NOMO-1 treated with DMSO at 0.1 percent for 48 hours (cell line): ENCODE data around the gene WIPI1.

Experiments
- DNase-seq: peaks from one replicate; lab custom pipeline; 2025; ENCODE audit not compliant: unreplicated experiment; lab: John Stamatoyannopoulos, UW

Gene WIPI1

DNA sequence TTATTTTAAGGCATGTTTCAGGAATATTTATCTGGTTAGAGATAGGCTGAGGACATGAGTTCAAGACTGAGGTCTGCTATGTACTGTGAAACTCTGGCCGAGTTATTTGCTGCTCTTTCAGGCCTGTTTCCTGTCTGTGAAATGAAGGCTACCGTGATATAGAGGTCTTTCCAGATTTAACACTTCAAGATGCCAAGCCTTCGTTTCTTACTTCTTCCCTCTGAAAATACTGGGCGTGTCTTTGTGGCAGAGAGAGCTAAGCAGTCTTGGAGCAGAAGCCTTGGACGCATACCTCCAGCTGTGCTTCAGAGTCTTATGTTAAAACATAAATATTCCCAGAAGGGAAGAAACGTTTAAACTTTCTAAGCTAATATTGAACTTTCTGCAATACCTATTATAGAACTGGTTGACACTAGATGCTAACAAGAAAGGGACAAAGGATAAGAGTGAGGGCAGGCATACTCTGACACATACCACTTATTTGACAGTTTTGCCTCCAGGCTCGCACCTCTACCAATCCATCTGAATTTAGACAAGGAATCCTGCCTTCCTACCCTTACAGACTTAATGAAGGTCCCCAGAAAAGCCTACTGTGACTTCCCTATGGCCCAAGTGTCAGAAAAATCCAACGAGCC, 17.5 kb downstream of the WIPI1 start:
- no peak for DNase-seq

DNA sequence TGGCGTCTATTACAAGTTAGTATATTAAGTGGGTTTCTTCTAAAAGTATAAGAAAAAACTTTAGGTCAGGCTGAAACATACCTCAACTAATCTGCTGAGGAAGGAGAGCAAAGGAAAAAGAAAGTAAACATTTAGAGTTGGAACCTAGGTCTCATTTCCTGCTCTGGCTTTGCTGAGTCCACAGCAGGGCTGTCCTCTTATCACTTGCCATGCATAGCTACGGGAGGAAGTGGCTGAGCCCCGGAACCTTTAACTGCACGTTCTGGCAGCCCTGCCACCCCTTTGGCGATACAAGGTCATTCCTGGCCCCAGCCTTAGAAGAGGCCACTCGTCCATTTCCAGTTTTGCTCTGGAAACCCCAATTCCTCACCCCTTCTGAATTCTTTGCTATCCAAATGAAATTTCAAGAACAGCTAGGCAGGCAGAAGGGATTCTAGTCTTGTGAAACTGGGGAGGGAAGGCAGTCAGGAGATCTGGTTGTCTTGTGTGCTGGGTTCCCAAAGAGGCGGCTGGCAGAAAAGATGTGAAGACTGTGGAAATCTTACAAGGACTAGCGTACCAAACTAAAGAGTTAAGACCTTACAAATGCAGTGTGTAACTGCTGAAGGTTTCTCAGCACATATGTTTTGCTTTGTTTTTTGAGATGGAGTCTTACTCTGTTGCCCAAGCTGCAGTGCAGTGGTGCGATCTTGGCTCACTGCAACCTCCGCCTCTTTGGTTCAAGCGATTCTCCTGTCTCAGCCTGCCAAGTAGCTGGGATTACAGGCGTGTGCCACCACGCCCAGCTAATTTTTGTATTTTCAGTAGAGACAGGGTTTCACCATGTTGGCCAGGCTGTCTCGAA, 19.1 kb downstream of the WIPI1 start:
- DNase-seq = peak; percentile 31

DNA sequence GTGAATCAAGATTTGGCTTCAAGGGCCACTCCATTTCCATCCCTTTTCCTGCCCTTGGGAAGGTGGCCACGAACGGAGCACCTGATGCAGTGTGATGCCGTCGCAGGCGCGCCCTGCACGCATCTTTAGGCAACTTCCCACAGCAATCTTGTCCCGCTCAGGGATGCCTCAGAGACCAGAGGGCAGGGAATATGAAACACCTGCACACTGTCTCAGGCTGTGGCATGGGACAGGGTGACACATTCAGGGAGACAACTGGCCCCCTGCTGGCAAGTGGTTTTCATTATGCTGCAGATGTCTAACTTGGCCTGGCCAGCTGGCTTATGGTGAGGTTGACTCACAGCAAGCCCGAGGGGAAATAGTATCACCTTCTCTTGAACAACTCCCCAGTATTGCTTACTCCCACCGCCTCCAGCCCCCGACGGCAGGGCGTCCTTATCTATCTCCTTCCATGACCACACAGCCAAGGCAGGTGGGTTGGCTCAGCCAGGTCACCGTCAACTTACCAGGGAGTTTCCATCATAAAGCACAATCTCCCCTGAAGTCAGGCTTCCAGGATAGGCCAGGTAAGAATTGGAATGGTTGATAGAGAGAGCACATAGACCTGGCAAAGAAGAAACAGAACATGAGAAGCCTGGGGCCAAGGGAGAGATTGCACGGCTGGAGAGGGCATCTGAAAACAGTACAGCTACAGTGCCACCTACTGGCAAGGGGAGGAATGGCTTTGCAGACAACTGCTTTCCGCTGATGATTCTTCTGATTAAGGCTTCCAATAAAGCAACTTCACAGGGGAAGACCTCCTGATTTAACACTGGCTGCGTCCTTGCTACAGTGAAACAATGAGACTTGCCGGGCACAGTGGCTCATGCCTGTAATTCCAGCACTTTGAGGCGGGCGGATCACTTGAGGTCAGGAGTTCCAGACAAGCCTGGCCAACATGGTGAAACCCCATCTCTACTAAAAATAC, 21.1 kb downstream of the WIPI1 start:
- DNase-seq = peak; percentile 80

DNA sequence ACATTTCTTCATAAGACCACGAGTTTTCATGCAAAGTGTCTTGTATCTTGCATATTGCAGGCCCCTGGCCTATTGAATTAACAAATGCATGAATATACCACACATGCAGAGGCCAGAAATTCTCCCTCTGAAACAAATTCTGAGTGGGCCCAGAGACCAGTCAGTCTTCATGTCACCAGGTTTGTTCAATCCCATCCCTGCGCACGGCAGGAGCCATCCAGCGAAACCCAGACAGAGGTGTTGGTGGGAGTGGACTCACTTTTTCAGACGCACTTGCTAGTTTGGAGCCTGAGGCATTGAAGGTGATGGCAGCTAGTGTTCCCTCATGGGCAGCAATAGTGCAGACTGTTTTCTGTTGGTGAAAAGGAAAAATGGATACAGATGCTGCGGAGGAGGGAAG, 21.9 kb downstream of the WIPI1 start:
- no peak for DNase-seq

DNA sequence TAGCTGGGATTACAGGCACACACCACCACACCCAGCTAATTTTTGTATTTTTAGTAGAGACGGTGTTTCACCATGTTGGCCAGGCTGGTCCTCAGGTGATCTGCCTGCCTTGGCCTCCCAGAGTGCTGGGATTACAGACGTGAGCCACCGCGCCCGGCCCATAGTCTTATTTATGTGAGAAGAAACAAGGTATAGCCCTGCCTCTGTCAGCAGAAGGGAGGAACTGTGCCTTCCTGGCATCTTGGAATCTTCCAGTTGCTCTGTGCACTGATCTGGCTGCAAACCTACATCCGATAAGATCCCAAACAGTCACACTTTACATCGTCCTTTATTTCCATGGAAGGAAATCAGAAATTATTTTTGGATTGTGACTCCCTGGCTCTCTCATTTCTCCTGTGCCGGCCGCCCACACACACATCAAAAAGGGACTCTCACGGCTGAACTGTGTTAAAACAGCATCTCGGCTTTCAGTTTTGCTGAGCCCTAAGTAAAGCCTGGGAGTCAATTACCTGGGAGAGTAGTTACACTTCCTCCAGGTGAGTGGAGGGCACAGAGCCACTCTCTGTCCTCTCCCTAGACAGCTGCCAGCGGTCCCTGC, 23.3 kb downstream of the WIPI1 start:
- DNase-seq = no peak

DNA sequence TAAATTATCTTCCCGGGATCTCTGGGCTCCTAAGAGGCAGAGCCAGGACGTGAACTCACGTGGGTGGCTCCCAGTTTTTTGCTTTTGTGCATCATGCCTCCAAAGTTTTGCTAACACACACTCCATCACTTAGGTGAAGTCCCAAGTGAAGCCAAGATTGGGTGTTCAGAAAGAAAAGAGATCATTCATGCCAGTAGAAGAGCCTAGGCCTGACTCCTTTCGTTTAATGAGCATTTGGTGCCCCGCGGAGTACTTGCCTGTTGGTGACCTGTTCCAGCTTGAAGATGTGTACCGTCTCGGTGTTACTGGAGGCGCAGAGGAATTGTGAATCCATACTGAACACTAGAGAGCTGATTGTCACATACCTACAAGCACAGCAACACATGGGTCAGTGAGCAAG, 24.1 kb downstream of the WIPI1 start:
- DNase-seq = no peak

DNA sequence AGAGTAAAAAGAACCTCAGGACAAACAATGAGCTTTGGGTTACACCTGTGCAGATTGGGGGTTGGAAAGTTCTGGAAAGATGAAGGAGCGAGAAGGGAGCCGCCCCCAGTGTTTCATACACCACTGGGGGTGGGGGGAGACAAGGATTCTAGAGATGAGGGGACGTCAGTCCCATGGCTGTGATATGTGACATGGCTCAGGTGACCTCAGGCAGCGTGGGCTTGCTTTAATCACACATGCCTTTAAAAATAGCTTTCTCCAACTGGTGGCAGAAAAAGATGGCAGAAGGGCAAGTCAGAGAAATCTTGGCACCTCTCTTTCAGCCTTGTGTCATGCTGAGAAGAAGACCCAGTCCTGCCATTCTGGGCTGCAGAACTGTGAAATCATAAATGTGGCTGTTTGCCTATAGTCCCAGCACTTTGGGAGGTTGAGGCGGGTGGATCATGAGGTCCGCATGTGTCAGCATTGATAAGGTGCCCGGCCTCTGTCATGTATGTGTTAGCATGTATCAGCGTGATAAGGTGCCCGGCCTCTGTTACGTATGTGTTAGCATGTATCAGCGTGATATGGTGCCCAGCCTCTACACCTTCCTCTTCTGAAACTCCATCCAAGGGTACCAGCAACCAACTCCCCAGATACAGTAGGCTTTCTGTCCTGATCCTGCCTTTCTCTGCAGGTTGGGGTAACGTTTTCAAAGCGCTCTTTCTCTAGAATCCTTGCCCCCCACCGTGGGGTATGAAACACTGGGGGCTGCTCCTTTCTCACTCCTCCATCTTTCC, 25.0 kb downstream of the WIPI1 start:
- no peak for DNase-seq

DNA sequence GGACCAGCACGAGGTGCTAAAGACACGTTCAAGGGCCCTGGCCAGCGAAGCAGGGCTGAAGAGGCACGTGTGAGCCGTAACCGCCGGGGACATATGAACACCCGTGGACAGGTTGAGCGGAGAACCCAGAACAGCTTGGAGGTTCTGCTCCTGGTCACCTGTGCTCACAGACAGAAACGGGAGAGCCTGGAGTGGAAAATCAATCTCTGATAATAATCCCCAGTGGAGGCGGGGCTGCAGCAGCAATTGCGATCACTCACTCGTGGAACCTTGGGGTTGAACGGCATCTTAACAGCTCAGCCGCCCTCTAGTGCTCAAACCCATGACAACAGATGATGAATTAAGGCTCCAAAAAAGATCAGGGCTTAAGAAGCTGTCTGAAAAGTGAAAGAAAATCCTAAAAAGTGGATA, 25.6 kb downstream of the WIPI1 start:
- DNase-seq = peak; percentile 42

DNA sequence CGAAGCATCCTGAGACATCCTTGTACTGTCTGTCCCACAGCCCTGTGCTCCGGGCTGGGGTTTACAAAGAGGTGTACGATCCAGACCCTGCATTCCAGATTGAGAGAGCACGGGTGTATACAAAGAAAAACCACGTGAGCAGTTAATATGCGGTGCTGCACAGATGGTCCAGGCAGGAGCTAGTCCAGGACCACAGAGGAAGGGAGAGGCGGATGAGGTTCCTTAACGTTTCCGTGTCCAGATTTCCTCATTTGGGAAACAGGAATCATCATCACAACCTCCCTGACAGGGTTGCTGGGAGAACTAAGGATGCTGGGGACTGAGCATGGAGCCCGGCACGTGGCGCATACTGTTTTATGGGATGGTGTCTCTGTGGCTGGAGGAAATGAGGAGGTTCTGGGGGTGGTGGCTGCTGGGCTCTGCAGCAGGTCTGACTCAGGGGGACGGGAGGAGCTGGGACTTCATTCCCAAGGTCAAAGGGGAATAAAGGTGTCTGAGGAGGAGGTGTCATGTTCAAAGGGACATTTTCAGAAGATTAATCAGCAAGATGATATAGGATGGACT, 26.2 kb downstream of the WIPI1 start:
- no peak for DNase-seq

DNA sequence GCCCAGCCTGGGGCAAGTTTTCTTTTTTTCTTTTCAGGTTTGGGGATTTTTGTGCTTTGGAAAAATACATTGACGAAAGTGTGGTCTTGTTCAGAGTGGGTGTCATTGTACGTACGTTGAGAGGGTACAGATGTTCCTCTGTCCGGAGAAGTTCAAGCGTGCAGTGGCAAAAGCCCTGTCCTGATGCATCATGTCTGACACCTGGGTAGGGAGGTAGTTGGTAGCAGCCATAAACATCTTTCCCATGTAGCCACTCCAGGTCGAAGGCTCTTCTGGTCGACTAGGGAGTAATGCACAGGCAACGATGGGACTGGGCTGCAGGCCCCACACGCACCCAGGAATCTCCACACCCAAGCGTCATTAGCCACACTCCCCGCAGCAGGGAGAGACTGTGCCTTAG, 27.4 kb downstream of the WIPI1 start:
- no peak for DNase-seq

DNA sequence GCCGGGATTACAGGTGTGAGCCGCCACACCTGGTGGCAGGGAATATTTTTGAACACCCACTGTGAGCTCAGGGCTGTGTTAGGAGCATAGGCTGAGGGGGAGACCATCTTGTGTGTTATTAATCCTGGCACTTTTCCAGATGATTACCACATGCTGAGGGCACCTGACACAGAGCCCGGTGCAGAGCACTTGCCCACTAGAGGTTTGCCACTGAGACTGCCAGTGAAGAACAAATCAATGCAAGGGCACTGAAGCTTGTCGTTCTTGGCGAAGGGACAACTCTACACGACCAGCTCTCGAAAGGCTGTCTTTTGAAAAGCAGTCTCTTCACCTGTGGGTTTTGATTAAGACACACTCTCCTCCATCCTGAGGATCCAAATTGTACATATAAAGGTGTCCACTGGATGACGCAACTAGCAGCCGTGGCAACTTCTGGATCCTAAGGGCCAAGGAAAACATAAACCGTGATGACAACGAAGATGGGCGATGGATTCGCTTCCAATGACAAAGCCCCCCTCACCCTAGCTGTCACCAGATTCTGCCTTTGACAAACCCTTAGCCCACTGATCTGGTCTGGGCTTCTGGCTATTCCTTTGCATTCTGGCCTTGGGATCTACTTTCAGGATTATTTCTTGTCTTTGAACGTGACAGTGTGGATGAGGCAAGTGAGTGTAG, 28.7 kb downstream of the WIPI1 start:
- DNase-seq = no peak

DNA sequence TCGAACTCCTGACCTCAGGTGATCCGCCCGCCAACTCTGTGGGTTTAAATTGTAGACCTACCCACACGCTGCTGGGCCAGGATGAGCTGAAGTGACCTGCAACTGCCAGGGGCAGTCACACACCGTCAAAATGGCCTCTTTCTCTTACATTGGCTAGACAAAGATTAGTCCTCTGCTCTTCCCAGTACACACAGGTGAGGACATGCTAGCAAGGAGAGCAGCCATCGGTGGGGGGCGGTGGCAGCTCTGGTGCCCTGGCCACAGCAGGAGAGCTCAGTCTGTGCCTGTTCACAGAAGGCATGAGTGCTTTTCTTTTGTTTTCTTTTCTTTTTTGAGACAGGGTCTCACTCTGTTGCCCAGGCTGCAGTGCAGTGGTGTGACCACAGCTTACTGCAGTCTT, 29.7 kb downstream of the WIPI1 start:
- no peak for DNase-seq

DNA sequence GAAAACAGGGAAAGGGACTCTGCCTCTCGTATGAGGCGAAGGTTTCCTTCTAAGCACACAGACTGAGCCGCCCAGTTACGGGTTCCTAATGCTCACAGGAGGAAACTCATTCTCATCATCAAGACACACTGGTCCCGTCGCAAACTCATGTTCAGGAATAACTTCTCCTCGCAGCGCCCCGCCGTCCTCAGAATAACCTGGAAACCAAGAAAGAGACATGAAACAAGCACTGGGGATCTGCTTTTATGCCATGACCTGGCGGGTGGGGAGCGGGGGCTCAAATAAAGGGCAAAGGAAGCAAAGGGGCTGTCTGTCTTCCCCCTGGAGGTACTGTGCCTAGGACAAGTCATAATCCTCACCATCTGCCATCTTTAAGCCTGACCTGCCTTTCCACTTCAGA, 31.3 kb downstream of the WIPI1 start:
- DNase-seq = no peak

DNA sequence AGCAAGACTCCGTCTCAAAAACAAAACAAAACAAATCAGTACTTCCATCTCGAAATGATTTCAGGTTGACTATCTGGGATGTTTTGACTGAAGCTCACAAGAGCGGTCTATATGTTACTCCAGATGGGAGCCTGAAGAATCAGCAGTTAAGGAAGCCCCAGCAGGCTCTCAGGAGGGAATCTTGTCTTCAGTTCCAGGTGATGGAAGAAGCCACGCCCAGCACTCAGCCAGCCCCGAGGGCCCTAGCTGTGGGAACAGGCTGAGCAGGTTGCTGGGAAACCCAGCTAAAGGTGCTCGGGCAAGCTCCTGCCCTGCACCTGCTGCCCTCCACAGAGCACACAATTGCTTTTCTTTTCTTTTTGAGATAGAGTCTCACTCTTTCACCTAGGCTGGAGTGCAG, 32.4 kb downstream of the WIPI1 start:
- no peak for DNase-seq

DNA sequence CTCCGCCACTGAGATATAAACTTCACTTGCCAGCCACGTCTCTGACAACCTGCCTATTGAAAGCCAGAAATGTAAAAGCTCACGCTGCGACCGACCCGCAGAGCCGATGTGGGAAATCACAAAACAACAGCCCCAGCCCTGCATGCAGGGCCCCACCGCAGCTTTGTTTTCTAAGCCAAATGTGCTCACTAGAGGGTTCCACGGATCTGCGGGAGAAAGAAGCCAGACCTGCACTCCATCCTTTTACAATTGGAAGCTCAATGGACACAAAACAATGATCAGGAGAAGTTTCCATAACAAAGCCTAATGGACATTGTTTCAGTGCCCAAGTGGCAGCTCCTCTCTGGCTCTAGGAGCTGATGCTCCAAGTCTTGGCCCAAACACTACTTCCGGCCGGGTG, 33.1 kb downstream of the WIPI1 start:
- no peak for DNase-seq

DNA sequence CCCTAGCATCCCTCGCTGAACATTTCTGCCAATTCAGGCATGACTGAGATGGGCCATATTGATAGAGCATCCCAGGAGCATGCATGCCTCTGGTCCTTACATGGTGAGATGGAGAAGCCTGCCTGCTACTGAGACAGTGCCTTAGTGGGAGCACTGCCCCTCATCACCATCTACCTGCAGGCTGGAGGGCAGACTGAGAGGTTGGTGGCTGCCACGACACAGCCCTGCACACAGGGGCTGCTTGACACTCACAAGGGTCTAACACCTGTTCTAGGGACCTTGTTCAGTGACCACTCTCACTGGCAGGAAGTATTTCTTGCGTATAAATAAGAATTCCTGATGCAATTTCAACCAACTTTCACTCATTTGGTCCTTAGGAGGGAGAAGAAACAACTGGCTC, 34.0 kb downstream of the WIPI1 start:
- DNase-seq = no peak

DNA sequence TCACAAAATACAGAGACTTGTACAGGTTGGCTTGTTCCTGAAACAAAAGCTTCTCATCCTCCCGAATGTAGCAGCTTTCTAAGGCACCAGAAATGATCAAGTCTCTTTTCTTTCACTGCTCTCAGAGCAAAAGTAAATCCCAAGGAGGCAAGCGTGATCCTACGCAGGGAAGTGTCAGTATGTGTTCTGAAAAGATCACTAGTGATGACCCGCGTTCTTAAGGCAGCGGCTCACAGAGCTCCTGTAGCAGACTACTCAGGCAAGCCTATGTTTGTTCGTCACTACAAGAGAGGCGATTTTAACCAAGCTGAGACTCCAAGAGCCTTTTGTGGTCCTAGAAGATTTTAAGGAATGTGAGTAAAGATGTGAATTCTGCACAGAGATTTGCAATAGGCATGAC, 34.5 kb downstream of the WIPI1 start:
- DNase-seq = no peak

DNA sequence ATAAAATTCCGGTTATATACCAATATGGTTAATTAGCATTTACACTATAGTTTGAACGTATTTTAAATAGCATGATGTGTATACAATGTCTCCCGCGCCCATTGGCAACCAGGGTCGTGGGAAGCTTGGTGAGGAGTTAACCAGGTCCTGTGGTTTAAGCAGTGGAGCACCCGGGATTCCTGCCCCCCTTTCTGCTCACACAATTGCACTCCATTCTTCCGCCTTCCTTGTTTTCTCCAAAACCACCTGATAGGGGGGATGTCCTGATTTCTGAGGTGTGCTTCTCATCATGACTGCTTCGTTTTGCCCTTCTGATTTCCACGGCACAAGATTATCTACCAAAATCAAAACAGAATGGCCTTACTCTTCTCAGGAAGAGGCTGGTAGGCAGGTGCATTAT, 35.8 kb downstream of the WIPI1 start:
- no peak for DNase-seq

DNA sequence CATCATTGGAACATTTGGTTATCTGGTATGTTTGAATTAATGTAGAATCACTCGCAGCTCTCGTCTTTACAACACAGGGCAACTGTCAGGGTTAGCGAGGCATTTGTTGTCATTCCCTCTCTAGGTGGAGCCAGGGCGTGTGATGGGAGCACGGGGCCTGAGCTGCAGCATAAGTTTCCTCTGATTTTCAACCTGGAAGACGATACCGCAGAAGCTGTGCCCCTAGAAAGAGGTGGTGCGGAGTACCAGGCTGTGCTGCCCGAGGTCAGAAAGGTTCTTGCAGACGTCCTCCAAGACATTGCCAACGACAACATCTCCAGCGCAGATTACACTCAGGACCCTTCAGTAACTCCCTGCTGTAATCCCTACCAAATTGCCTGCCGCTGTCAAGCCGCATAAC, 37.2 kb downstream of the WIPI1 start:
- DNase-seq = no peak

DNA sequence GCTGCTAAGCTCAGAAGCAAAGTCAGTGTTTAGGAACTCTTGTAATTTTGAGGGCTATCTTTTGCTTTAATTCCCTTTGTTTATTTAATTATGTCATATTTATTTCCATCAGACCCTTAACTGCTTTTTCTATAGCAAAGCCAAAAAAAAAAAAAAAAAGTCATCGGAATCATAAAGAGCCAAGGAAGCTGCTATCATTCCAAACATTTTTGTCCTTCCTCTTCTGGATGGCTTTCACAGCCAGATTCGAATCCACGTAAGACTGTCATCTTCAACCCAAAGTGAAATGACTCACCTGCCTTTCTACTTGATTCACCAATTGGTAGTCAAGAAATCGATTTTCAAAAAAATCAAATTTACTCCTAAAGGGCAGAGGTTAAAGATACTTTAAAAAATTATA, 38.4 kb downstream of the WIPI1 start:
- DNase-seq = no peak
